ENCODE results near the gene PRKCH.

DNA sequence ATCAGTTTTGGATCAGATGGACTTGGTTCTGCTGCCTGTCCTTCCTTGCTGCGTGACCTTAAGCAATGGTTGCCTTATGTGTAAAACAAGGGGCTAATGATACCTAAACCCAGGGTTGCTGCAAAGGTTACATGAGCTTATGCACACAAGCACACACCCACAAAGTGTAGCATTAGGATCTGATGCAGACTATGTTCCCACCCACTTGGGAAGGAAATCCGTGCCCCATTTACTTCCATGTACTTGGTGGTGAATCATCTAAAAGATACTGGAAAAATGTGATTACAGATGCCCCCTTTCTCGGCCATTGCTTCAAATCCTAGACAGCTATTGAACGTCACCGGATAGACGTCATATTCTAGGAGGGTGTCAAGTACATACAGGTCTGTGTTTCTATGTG, 87.1 kb downstream of the PRKCH start:
- TF ChIP-seq, protein P1, sequence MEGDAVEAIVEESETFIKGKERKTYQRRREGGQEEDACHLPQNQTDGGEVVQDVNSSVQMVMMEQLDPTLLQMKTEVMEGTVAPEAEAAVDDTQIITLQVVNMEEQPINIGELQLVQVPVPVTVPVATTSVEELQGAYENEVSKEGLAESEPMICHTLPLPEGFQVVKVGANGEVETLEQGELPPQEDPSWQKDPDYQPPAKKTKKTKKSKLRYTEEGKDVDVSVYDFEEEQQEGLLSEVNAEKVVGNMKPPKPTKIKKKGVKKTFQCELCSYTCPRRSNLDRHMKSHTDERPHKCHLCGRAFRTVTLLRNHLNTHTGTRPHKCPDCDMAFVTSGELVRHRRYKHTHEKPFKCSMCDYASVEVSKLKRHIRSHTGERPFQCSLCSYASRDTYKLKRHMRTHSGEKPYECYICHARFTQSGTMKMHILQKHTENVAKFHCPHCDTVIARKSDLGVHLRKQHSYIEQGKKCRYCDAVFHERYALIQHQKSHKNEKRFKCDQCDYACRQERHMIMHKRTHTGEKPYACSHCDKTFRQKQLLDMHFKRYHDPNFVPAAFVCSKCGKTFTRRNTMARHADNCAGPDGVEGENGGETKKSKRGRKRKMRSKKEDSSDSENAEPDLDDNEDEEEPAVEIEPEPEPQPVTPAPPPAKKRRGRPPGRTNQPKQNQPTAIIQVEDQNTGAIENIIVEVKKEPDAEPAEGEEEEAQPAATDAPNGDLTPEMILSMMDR (IDR thresholded peaks at IDR 0.05): no peak
- no peak for TF ChIP-seq POLR2AphosphoS5 (IDR thresholded peaks at IDR 0.05; ENCODE audit: insufficient read depth in 1 of 2, low read depth in 1 of 2)
- TF ChIP-seq POLR2A (IDR thresholded peaks at IDR 0.05): no peak
